DND-41 (cell line): Measurements from ENCODE around the gene LRRC52.

Source experiments
- ATAC-seq: fragments of 200-7000 bp; cut with Tn5 transposase; 3 replicates; pipeline ENCODE4 v1.9.1; 2021; ENCODE audit warnings: low read depth; ENCODE audit not compliant: insufficient read depth
- DNase-seq: peaks from one replicate; pipeline ENCODE4 v3.0.0-alpha.2; 2020
- H2AFZ ChIP-seq: 2 replicates; pipeline ENCODE4 v1.6.0; 2012; ENCODE audit warnings: low read depth, low read length
- H3K27ac ChIP-seq: 2 replicates; pipeline ENCODE4 v1.5.1; 2012; ENCODE audit warnings: low read length, inconsistent platforms
- H3K27me3 ChIP-seq: fragments of 200-600 bp; sonication (generic); 2 replicates; pipeline ENCODE4 v1.6.0; 2012; ENCODE audit warnings: low read length, mild to moderate bottlenecking, inconsistent platforms; ENCODE audit not compliant: insufficient read depth, poor library complexity
- H3K36me3 ChIP-seq: 2 replicates; pipeline ENCODE4 v1.5.1; 2012; ENCODE audit warnings: low read length, inconsistent platforms; ENCODE audit not compliant: insufficient read depth
- H3K4me1 ChIP-seq: 2 replicates; pipeline ENCODE4 v1.5.1; 2012; ENCODE audit warnings: mild to moderate bottlenecking, low read length; ENCODE audit not compliant: insufficient read depth
- H3K4me2 ChIP-seq: 2 replicates; pipeline ENCODE4 v1.6.0; 2012; ENCODE audit warnings: mild to moderate bottlenecking, moderate library complexity, low read length, inconsistent platforms; ENCODE audit not compliant: insufficient read depth
- H3K4me3 ChIP-seq, 2 experiments: fragments of 200-600 bp in 1 of 2; shearing (Covaris generic) in 1 of 2; 2 replicates each; pipeline ENCODE4 v1.5.1; 2012 to 2016; ENCODE audit warnings: inconsistent platforms in 2 of 2, low read length in 2 of 2, mild to moderate bottlenecking in 2 of 2, low read depth in 1 of 2, moderate library complexity in 1 of 2
- H3K79me2 ChIP-seq: 2 replicates; pipeline ENCODE4 v1.6.0; 2012; ENCODE audit warnings: low read length, inconsistent platforms; ENCODE audit not compliant: insufficient read depth
- H3K9ac ChIP-seq: 2 replicates; pipeline ENCODE4 v1.6.0; 2012; ENCODE audit warnings: low read depth, mild to moderate bottlenecking, inconsistent platforms, low read length, moderate library complexity
- H3K9me3 ChIP-seq: 2 replicates; pipeline ENCODE4 v1.5.1; 2012; ENCODE audit warnings: low read length, moderate library complexity, mild to moderate bottlenecking, inconsistent platforms; ENCODE audit not compliant: insufficient read depth, severe bottlenecking
- H4K20me1 ChIP-seq: 2 replicates; pipeline ENCODE4 v1.6.0; 2012; ENCODE audit warnings: low read length; ENCODE audit not compliant: insufficient read depth
- CTCF ChIP-seq: IDR thresholded peaks from 2 replicates; pipeline ENCODE4 v1.5.1; 2012; ENCODE audit warnings: borderline replicate concordance, low read length, moderate library complexity, mild to moderate bottlenecking; ENCODE audit not compliant: poor library complexity, severe bottlenecking; ENCODE audit errors: extremely low read depth
- EZH2 ChIP-seq: IDR thresholded peaks from 3 replicates; pipeline ENCODE4 v1.6.1; 2012; ENCODE audit warnings: borderline replicate concordance, low read depth, mild to moderate bottlenecking, moderate library complexity, low read length, inconsistent platforms; ENCODE audit not compliant: severe bottlenecking

LRRC52 gene

GRCh38 chr1:165574295-165574694, 30.5 kb downstream of the LRRC52 start:
- H3K36me3 ChIP-seq: no peaks in the 10 kb centered on the region
- no peak overlapping the region for H2AFZ ChIP-seq
- H3K27ac ChIP-seq: no peak overlapping the region
- no peak for ATAC-seq
- DNase-seq: no peak
- H3K4me2 ChIP-seq: no peak overlapping the region
- no peaks in the 10 kb centered on the region for H3K79me2 ChIP-seq
- TF ChIP-seq CTCF (no peak), EZH2 (no peak)
- no peak overlapping the region for H3K9ac ChIP-seq
- H3K9me3 ChIP-seq: no peaks in the 10 kb centered on the region
- no peaks in the 10 kb centered on the region; the same call in 1 of the 2 replicates for H4K20me1 ChIP-seq
- H3K4me1 ChIP-seq: no peaks in the 10 kb centered on the region
- H3K4me3 ChIP-seq: no peak overlapping the region
- H3K27me3 ChIP-seq: peaks cover 43% of the 10 kb centered on the region

GRCh38 chr1:165575468-165576099, 31.8 kb downstream of the LRRC52 start:
- TF ChIP-seq EZH2 (no peak), CTCF (no peak)
- Histone ChIP-seq H4K20me1 (no peaks in the 10 kb centered on the region; the same call in 1 of the 2 replicates), H3K27me3 (peaks cover 47% of the 10 kb centered on the region), H3K9ac (no peak overlapping the region), H3K4me1 (no peaks in the 10 kb centered on the region), H3K4me3 (no peak overlapping the region), H3K27ac (no peak overlapping the region), H3K4me2 (no peak overlapping the region), H3K36me3 (no peaks in the 10 kb centered on the region), H3K9me3 (no peaks in the 10 kb centered on the region), H2AFZ (no peak overlapping the region), H3K79me2 (no peaks in the 10 kb centered on the region)
- ATAC-seq (no peak), DNase-seq (no peak)

GRCh38 chr1:165576536-165576935, 32.7 kb downstream of the LRRC52 start:
- ATAC-seq (no peak), DNase-seq (no peak)
- Histone ChIP-seq H3K4me2 (no peak overlapping the region), H3K4me1 (no peaks in the 10 kb centered on the region), H3K4me3 (no peak overlapping the region), H3K36me3 (no peaks in the 10 kb centered on the region), H3K9me3 (no peaks in the 10 kb centered on the region), H3K79me2 (no peaks in the 10 kb centered on the region), H4K20me1 (no peaks in the 10 kb centered on the region; the same call in none of the 2 replicates), H2AFZ (no peak overlapping the region), H3K27ac (no peak overlapping the region), H3K9ac (no peak overlapping the region), H3K27me3 (peaks cover 49% of the 10 kb centered on the region)
- TF ChIP-seq EZH2 (no peak), CTCF (no peak)

GRCh38 chr1:165577707-165578106, 33.9 kb downstream of the LRRC52 start:
- no peaks in the 10 kb centered on the region for H3K9me3 ChIP-seq
- no peak overlapping the region for H3K4me3 ChIP-seq
- no peak overlapping the region for H3K9ac ChIP-seq
- no peak for ATAC-seq
- H3K27me3 ChIP-seq: peaks cover 46% of the 10 kb centered on the region
- no peak for TF ChIP-seq CTCF
- no peak for TF ChIP-seq EZH2
- H3K79me2 ChIP-seq: no peaks in the 10 kb centered on the region
- no peak overlapping the region for H3K27ac ChIP-seq
- peaks cover 3% of the 10 kb centered on the region for H4K20me1 ChIP-seq
- DNase-seq: no peak
- no peak overlapping the region for H2AFZ ChIP-seq
- no peaks in the 10 kb centered on the region for H3K4me1 ChIP-seq
- no peak overlapping the region for H3K4me2 ChIP-seq
- H3K36me3 ChIP-seq: no peaks in the 10 kb centered on the region
